GM12878 (cell line): ENCODE results near the gene TH. TPM values are rescaled to one million over a fixed set of nuclear protein-coding genes. Genes with fewer than 3 reads are reported as not detected.

Source experiments
- ATAC-seq: fragments of 200-7000 bp; cut with Tn5 transposase; 3 replicates; pipeline ENCODE4 v1.9.1; 2020; ENCODE audit warnings: mild to moderate bottlenecking, moderate library complexity
- BruUV-seq: library from RNA; stranded (reverse); fragments of 400-500 nt; replicated peaks from 2 replicates; lab custom pipeline; 2021; lab: Mats Ljungman, UMichigan
- CTCF ChIA-PET: fragments of 300-600 bp; sonication (Branson Sonifier 250); formaldehyde crosslinking; extraction: SDS; loops from one replicate; lab custom pipeline; 2021; ENCODE audit warnings: inconsistent platforms; lab: Yijun Ruan, JAX
- POLR2A ChIA-PET: fragments of 350-600 bp; formaldehyde crosslinking; extraction: SDS; loops from one replicate; lab custom pipeline; 2021; ENCODE audit warnings: inconsistent platforms; lab: Charles Lee
- RAD21 ChIA-PET: fragments of 300-600 bp; sonication (Branson Sonifier 250); formaldehyde crosslinking; loops from one replicate; lab custom pipeline; 2023; ENCODE audit warnings: antibody characterized with exemption; ENCODE audit not compliant: unreplicated experiment; lab: Charles Lee
- SMC1A ChIA-PET: fragments of 300-600 bp; sonication (Branson Sonifier 250); formaldehyde crosslinking; loops from one replicate; lab custom pipeline; 2023; ENCODE audit not compliant: unreplicated experiment, uncharacterized antibody; lab: Charles Lee
- DNase-seq: peaks from one replicate; pipeline ENCODE4 v3.0.0-alpha.2; 2011; ENCODE audit warnings: low read depth, low spot score
- FAIRE-seq: peaks from 3 replicates; lab custom pipeline; 2011; peaks lifted over from hg19 to GRCh38; lab: Jason Lieb, UNC
- H2AFZ ChIP-seq: 2 replicates; pipeline ENCODE4 v1.6.0; 2011; ENCODE audit warnings: low read depth, low read length, control low read depth; ENCODE audit not compliant: control insufficient read depth
- H3K27ac ChIP-seq: 2 replicates; pipeline ENCODE4 v1.5.1; 2011; ENCODE audit warnings: control low read depth; ENCODE audit not compliant: control insufficient read depth, insufficient read depth
- H3K27me3 ChIP-seq, 2 experiments: replicated peaks in 1 of 2; 2 replicates each; pipeline versions ENCODE4 v1.6.0 to v1.6.1; 2011; ENCODE audit warnings: low read length in 1 of 2; ENCODE audit not compliant: control insufficient read depth in 2 of 2, insufficient read depth in 2 of 2
- H3K36me3 ChIP-seq, 2 experiments: 2 replicates each; pipeline ENCODE4 v1.5.1; 2011; ENCODE audit warnings: low read length in 1 of 2; ENCODE audit not compliant: control insufficient read depth in 2 of 2, insufficient read depth in 2 of 2
- H3K4me1 ChIP-seq: 2 replicates; pipeline ENCODE4 v1.6.1; 2011; ENCODE audit warnings: mild to moderate bottlenecking, low read length, moderate library complexity, mixed read lengths; ENCODE audit not compliant: control insufficient read depth, insufficient read depth
- H3K4me2 ChIP-seq: 2 replicates; pipeline ENCODE4 v1.6.0; 2011; ENCODE audit warnings: control low read depth; ENCODE audit not compliant: control insufficient read depth, insufficient read depth
- H3K4me3 ChIP-seq: fragments of 200-600 bp; sonication (generic); 2 replicates; pipeline ENCODE4 v1.5.1; 2016
- H3K79me2 ChIP-seq: 2 replicates; pipeline ENCODE4 v1.6.0; 2011; ENCODE audit warnings: low read length; ENCODE audit not compliant: control insufficient read depth, insufficient read depth
- H3K9ac ChIP-seq: 2 replicates; pipeline ENCODE4 v1.8.0; 2011; ENCODE audit warnings: low read length, control low read depth, mixed read lengths; ENCODE audit not compliant: control insufficient read depth, insufficient read depth
- H3K9me3 ChIP-seq: replicated peaks from 3 replicates; pipeline ENCODE4 v1.5.1; 2011; ENCODE audit warnings: mild to moderate bottlenecking, low read length; ENCODE audit not compliant: control insufficient read depth, insufficient read depth
- H4K20me1 ChIP-seq: 2 replicates; pipeline ENCODE4 v1.6.0; 2011; ENCODE audit not compliant: control insufficient read depth, insufficient read depth
- ASH2L ChIP-seq: fragments of 300-600, 200-600 bp; sonication (generic); IDR thresholded peaks from 2 replicates; pipeline ENCODE4 v1.6.1; 2017; ENCODE audit warnings: low read depth, mild to moderate bottlenecking, borderline replicate concordance
- BACH1 ChIP-seq: fragments of 450-650 bp; IDR thresholded peaks from 2 replicates; pipeline ENCODE4 v1.6.1; 2017; ENCODE audit warnings: mild to moderate bottlenecking, borderline replicate concordance
- CBX5 ChIP-seq: sonication (generic); IDR thresholded peaks from 2 replicates; pipeline ENCODE4 v1.6.1; 2016; ENCODE audit warnings: low read depth, moderate library complexity, mild to moderate bottlenecking, inconsistent platforms
- EZH2 ChIP-seq: IDR thresholded peaks from 2 replicates; pipeline ENCODE4 v1.6.1; 2012; ENCODE audit warnings: low read depth, mild to moderate bottlenecking, control low read depth, inconsistent platforms, low read length, borderline replicate concordance; ENCODE audit not compliant: control insufficient read depth
- FOXK2 ChIP-seq: fragments of 450-650 bp; IDR thresholded peaks from 2 replicates; pipeline ENCODE4 v1.6.1; 2017; ENCODE audit warnings: mild to moderate bottlenecking, moderate library complexity
- HDAC2 ChIP-seq: fragments of 200-600 bp; sonication (generic); IDR thresholded peaks from 2 replicates; pipeline ENCODE4 v1.6.1; 2017
- KAT2A ChIP-seq: conservative IDR thresholded peaks from 2 replicates; pipeline ENCODE4 v1.6.1; 2011; ENCODE audit warnings: low read depth, low read length; ENCODE audit not compliant: control insufficient read depth
- NR2C1 ChIP-seq: fragments of 450-650 bp; IDR thresholded peaks from 2 replicates; pipeline ENCODE4 v1.6.1; 2017; ENCODE audit warnings: antibody characterized with exemption, mild to moderate bottlenecking, moderate library complexity
- PML ChIP-seq: IDR thresholded peaks from 2 replicates; pipeline ENCODE4 v1.6.1; 2012; ENCODE audit warnings: low read length, inconsistent platforms
- POLR2AphosphoS2 ChIP-seq: IDR thresholded peaks from 2 replicates; pipeline ENCODE4 v1.6.1; 2011; ENCODE audit warnings: low read depth, mild to moderate bottlenecking, low read length, improper control_type of control experiment, moderate library complexity
- RAD51 ChIP-seq: fragments of 450-650 bp; IDR thresholded peaks from 2 replicates; pipeline ENCODE4 v1.6.1; 2016; ENCODE audit warnings: moderate library complexity, mild to moderate bottlenecking, inconsistent platforms
- SREBF1 ChIP-seq: IDR thresholded peaks from 2 replicates; pipeline ENCODE4 v1.6.1; 2012; ENCODE audit warnings: mild to moderate bottlenecking, low read length
- SUZ12 ChIP-seq: fragments of 200-600 bp; sonication (generic); IDR thresholded peaks from one replicate; pipeline ENCODE4 v1.6.1; 2018; ENCODE audit warnings: antibody characterized with exemption, mild to moderate bottlenecking; ENCODE audit not compliant: unreplicated experiment
- ZBED1 ChIP-seq: IDR thresholded peaks from 2 replicates; pipeline ENCODE4 v1.6.1; 2016; ENCODE audit warnings: borderline replicate concordance
- ZZZ3 ChIP-seq: IDR thresholded peaks from 2 replicates; pipeline ENCODE4 v1.6.1; 2011; ENCODE audit warnings: low read depth; ENCODE audit not compliant: control insufficient read depth, insufficient read length
- WGBS: methylation state at CpG from one replicate; pipeline ENCODE4 v1.1.6; 2016; ENCODE audit warnings: low lambda C conversion rate; ENCODE audit not compliant: insufficient replicate concordance, insufficient coverage; ENCODE audit errors: missing lambda C conversion rate; 5-methylcytosine and 5-hydroxymethylcytosine counted together
- in situ Hi-C: fragments of 300-500 bp; cut with MboI; formaldehyde crosslinking; loops from 9 replicates; pipeline ENCODE4 v1.14.3; 2018; ENCODE audit warnings: mixed read lengths
- intact Hi-C: fragments of 100-400 bp; cut with micrococcal nuclease; formaldehyde crosslinking; loops from one replicate; pipeline ENCODE4 v1.14.2; 2022; ENCODE audit not compliant: unreplicated experiment
- polyA plus RNA-seq, 11 experiments: library from polyadenylated mRNA; depleted of rRNA in 4 of 11; unstranded in 6 of 11; stranded (reverse) in 5 of 11; fragments of >200 nt; fragmentation: Nextera tagmentation in 4 of 11; fragmentation: Illumina TruSeq in 1 of 11; extraction: Ambion mirVana in 4 of 11; extraction: Trizol in 1 of 11; gene quantifications; 1 replicate in 1 of 11; 2 replicates in 10 of 11; pipeline versions ENCODE4 v1.2.1 to v1.2.3, GENCODE V29; 2011 to 2016; ENCODE audit warnings: inconsistent platforms in 2 of 11, missing spikeins in 2 of 11, low read depth in 1 of 11
- total RNA-seq, 4 experiments: library from RNA; depleted of rRNA in 3 of 4; stranded (reverse); fragments of >200 nt in 3 of 4; fragmentation: Illumina TruSeq in 1 of 4; extraction: Trizol in 1 of 4; gene quantifications; 2 replicates each; pipeline versions ENCODE4 v1.2.1 to v1.2.3, GENCODE V29; 2013 to 2021
- TF ChIP-seq, protein P1 (sequence below): IDR thresholded peaks from 2 replicates; pipeline ENCODE4 v1.6.1; 2011; ENCODE audit warnings: low read depth, low read length, improper control_type of control experiment, borderline replicate concordance
- TF ChIP-seq, protein P2 (sequence below): fragments of 450-650 bp; IDR thresholded peaks from 2 replicates; pipeline ENCODE4 v1.6.1; 2017; ENCODE audit warnings: mild to moderate bottlenecking, low read depth, inconsistent platforms; ENCODE audit not compliant: poor library complexity, severe bottlenecking

Gene TH
- total and polyA plus RNA-seq, 10 of the 15 experiments (the other 5 are each of a cell fraction or from before 2014, with no cell fraction given): not detected

GRCh38 chr11:2198621-2199365 is 27.2 kb upstream of the TH start:
- POLR2A ChIA-PET: no interaction called here
- Histone ChIP-seq H3K79me2 (no peaks in the 10 kb centered on the region), H3K4me3 (no peak overlapping the region)
- in situ Hi-C loops: no loop called here
- TF ChIP-seq RAD51: no peak
- TF ChIP-seq NR2C1: no peak
- no peak for TF ChIP-seq POLR2AphosphoS2
- no peak for TF ChIP-seq FOXK2
- TF ChIP-seq EZH2: no peak
- TF ChIP-seq KAT2A: no peak
- no peak for TF ChIP-seq ASH2L
- no peak for TF ChIP-seq ZZZ3
- no peak for TF ChIP-seq BACH1
- TF ChIP-seq, protein P1, sequence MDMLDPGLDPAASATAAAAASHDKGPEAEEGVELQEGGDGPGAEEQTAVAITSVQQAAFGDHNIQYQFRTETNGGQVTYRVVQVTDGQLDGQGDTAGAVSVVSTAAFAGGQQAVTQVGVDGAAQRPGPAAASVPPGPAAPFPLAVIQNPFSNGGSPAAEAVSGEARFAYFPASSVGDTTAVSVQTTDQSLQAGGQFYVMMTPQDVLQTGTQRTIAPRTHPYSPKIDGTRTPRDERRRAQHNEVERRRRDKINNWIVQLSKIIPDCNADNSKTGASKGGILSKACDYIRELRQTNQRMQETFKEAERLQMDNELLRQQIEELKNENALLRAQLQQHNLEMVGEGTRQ: no peak
- TF ChIP-seq, protein P2, sequence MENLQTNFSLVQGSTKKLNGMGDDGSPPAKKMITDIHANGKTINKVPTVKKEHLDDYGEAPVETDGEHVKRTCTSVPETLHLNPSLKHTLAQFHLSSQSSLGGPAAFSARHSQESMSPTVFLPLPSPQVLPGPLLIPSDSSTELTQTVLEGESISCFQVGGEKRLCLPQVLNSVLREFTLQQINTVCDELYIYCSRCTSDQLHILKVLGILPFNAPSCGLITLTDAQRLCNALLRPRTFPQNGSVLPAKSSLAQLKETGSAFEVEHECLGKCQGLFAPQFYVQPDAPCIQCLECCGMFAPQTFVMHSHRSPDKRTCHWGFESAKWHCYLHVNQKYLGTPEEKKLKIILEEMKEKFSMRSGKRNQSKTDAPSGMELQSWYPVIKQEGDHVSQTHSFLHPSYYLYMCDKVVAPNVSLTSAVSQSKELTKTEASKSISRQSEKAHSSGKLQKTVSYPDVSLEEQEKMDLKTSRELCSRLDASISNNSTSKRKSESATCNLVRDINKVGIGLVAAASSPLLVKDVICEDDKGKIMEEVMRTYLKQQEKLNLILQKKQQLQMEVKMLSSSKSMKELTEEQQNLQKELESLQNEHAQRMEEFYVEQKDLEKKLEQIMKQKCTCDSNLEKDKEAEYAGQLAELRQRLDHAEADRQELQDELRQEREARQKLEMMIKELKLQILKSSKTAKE: no peak
- no peak for TF ChIP-seq SUZ12
- TF ChIP-seq CBX5: no peak
- TF ChIP-seq ZBED1: no peak
- no peak for TF ChIP-seq PML
- TF ChIP-seq HDAC2: no peak
- no peak for TF ChIP-seq SREBF1
- TF ChIP-seq, all 136 proteins: peak for 0
- Histone ChIP-seq H3K36me3 (no peaks in the 10 kb centered on the region), H3K4me1 (no peaks in the 10 kb centered on the region), H3K4me2 (no peak overlapping the region), H3K9ac (no peak overlapping the region), H3K27ac (no peak overlapping the region), H4K20me1 (no peaks in the 10 kb centered on the region), H3K27me3 (no peaks in the 10 kb centered on the region; a peak in 1 of 4 replicates), H3K9me3 (no peaks in the 10 kb centered on the region), H2AFZ (no peak overlapping the region)
- intact Hi-C loops: loop anchor here (5.0 to 10.0 kb wide), 2 partner anchors 99 to 336 kb away; no protein-coding TSS in a partner anchor
- ChIA-PET SMC1A (interaction anchor here (1.0 to 1.3 kb wide), 2 partner anchors 220 to 222 kb away, joined by 3 to 6 read pairs; no protein-coding TSS in a partner anchor), CTCF (interaction anchor here (1.1 to 1.3 kb wide), 3 partner anchors 106 to 222 kb away, joined by 3 to 6 read pairs (median 4); no protein-coding TSS in a partner anchor), RAD21 (interaction anchor here (1.5 to 2.0 kb wide), 2 partner anchors 106 to 221 kb away, joined by 3 to 9 read pairs; no protein-coding TSS in a partner anchor)
- WGBS: 34% methylated on average over 21 of the region's 21 CpGs
- no TSS peak for BruUV-seq
- ATAC-seq (no peak), DNase-seq (no peak), FAIRE-seq (no peak)
